Measurements from ENCODE around the gene HERPUD1. TPM values are rescaled to one million over a fixed set of nuclear protein-coding genes. Genes with fewer than 3 reads are reported as not detected.

HERPUD1 gene
- total RNA-seq, 2 experiments from 2014 or later = 118 to 120 TPM

DNA sequence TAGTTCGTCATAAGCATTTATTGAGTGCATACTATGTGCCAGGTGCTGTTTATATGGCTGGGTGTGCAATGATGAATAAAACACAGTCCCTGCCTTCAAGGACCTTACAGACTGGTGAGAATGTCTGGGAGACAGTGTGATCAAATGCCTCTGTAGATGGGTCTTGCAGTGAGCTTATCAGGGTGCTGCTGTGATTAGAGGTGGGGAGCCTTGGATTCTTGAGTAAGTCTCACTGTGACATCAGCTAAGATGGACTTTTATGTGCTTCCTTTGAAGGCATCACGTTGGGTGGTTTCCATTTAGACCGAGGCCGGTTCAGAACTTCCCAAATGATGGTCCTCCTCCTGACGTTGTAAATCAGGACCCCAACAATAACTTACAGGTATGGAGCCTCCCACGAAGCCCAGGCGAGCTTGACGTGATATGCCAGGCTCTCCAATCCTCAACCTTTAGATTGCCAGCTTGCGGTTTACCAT is 10.0 kb downstream of the HERPUD1 start:
- no peaks in the 10 kb centered on the region for H3K27me3 Mint-ChIP-seq (ENCODE audit: low read depth)
- H3K27ac Mint-ChIP-seq = peak overlapping the region; percentile 96
- intact Hi-C loops (cut with micrococcal nuclease) = no loop called here
- DNase-seq = no peak
- H3K4me1 Mint-ChIP-seq (ENCODE audit: low read depth) = peaks cover 83% of the 10 kb centered on the region
- peaks cover 72% of the 10 kb centered on the region for H3K36me3 Mint-ChIP-seq (ENCODE audit: low read depth)
- H3K9me3 Mint-ChIP-seq = no peaks in the 10 kb centered on the region
- CTCF ChIA-PET = interaction anchor here (0.9 to 1.3 kb wide), 6 partner anchors 9 to 359 kb away, joined by 3 to 6 read pairs (median 3); no protein-coding TSS in a partner anchor
- H3K4me3 Mint-ChIP-seq = no peak overlapping the region

- Mint-ChIP-seq H3K27ac (peak overlapping the region; percentile 96), H3K36me3 (ENCODE audit: low read depth) (peaks cover 57% of the 10 kb centered on the region), H3K4me3 (peak overlapping the region; percentile 24), H3K9me3 (no peaks in the 10 kb centered on the region), H3K4me1 (ENCODE audit: low read depth) (peaks cover 66% of the 10 kb centered on the region), H3K27me3 (ENCODE audit: low read depth) (no peaks in the 10 kb centered on the region)
- CTCF ChIA-PET = interaction anchor here (0.7 to 2.7 kb wide), 6 partner anchors 12 to 182 kb away, joined by 3 to 11 read pairs (median 3); partner anchors contain the start of gene HERPUD1
- intact Hi-C loops (cut with micrococcal nuclease) = loop anchor here (2.0 kb wide), 3 partner anchors 47 to 335 kb away; partner anchors contain the start of gene MT2A
- no peak for DNase-seq
Observed at GRCh38 chr16:56943761-56944375, 11.9 kb downstream of the HERPUD1 start.

- Mint-ChIP-seq H3K4me3 (peak overlapping the region; percentile 3), H3K27ac (peak overlapping the region; percentile 96), H3K27me3 (ENCODE audit: low read depth) (no peaks in the 10 kb centered on the region), H3K36me3 (ENCODE audit: low read depth) (peaks cover 44% of the 10 kb centered on the region), H3K9me3 (no peaks in the 10 kb centered on the region), H3K4me1 (ENCODE audit: low read depth) (peaks cover 56% of the 10 kb centered on the region)
- CTCF ChIA-PET = interaction anchor here (0.8 to 2.7 kb wide), 7 partner anchors 14 to 152 kb away, joined by 3 to 11 read pairs (median 4); partner anchors contain the start of gene HERPUD1
- DNase-seq = peak; percentile 65
- intact Hi-C loops (cut with micrococcal nuclease) = loop anchor here (1.0 to 2.0 kb wide), 8 partner anchors 12 to 336 kb away; partner anchors contain the start of gene MT2A
Observed at GRCh38 chr16:56944954-56945839, 13.3 kb downstream of the HERPUD1 start.

GRCh38 chr16:56945847-56946527 is 14.0 kb downstream of the HERPUD1 start:
- Mint-ChIP-seq H3K27ac (peak overlapping the region; percentile 70), H3K4me3 (no peak overlapping the region), H3K36me3 (ENCODE audit: low read depth) (peaks cover 37% of the 10 kb centered on the region), H3K4me1 (ENCODE audit: low read depth) (peaks cover 55% of the 10 kb centered on the region), H3K9me3 (no peaks in the 10 kb centered on the region), H3K27me3 (ENCODE audit: low read depth) (no peaks in the 10 kb centered on the region)
- no peak for DNase-seq
- intact Hi-C loops (cut with micrococcal nuclease) = loop anchor here (1.0 to 2.0 kb wide), 8 partner anchors 13 to 337 kb away; partner anchors contain the start of gene MT2A
- CTCF ChIA-PET = interaction anchor here (0.7 to 2.7 kb wide), 4 partner anchors 19 to 138 kb away, joined by 3 to 11 read pairs (median 8); no protein-coding TSS in a partner anchor

GRCh38 chr16:56946767-56947603 is 15.0 kb downstream of the HERPUD1 start:
- H3K4me1 Mint-ChIP-seq (ENCODE audit: low read depth) = peaks cover 55% of the 10 kb centered on the region
- CTCF ChIA-PET = interaction anchor here (0.5 to 9.1 kb wide), 5 partner anchors 8 to 80 kb away, joined by 3 to 200 read pairs (median 4); partner anchors contain the start of gene SLC12A3
- peak overlapping the region; percentile 17 for H3K27ac Mint-ChIP-seq
- H3K27me3 Mint-ChIP-seq (ENCODE audit: low read depth) = no peaks in the 10 kb centered on the region
- intact Hi-C loops (cut with micrococcal nuclease) = no loop called here
- peaks cover 31% of the 10 kb centered on the region for H3K36me3 Mint-ChIP-seq (ENCODE audit: low read depth)
- no peak overlapping the region for H3K4me3 Mint-ChIP-seq
- H3K9me3 Mint-ChIP-seq = no peaks in the 10 kb centered on the region
- DNase-seq = no peak

DNA sequence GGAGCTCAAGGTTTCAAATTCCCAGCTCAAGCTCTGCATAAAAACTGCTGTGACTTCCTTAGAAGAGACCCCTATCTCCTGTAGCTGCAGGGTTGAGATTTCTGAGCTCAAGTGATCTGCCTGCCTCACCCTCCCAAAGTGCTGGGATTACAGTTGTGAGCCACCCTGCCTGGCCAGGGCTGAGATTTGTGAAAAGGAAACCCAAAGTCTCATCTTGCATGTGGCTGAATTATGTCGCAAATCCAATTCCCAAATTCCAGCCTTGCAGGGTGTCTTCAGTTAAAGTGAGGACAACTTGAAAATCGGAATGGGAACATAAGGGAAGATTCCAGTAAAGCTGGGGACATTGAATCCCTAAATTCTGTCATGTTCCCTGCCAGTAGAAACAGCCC is 15.7 kb downstream of the HERPUD1 start:
- no peak overlapping the region for H3K4me3 Mint-ChIP-seq
- peaks cover 50% of the 10 kb centered on the region for H3K4me1 Mint-ChIP-seq (ENCODE audit: low read depth)
- intact Hi-C loops (cut with micrococcal nuclease) = no loop called here
- H3K36me3 Mint-ChIP-seq (ENCODE audit: low read depth) = peaks cover 27% of the 10 kb centered on the region
- no peaks in the 10 kb centered on the region for H3K9me3 Mint-ChIP-seq
- DNase-seq = no peak
- no peaks in the 10 kb centered on the region for H3K27me3 Mint-ChIP-seq (ENCODE audit: low read depth)
- CTCF ChIA-PET = interaction anchor here (1.0 to 9.1 kb wide), 4 partner anchors 9 to 81 kb away, joined by 3 to 200 read pairs (median 5); partner anchors contain the start of gene SLC12A3
- no peak overlapping the region for H3K27ac Mint-ChIP-seq

DNA sequence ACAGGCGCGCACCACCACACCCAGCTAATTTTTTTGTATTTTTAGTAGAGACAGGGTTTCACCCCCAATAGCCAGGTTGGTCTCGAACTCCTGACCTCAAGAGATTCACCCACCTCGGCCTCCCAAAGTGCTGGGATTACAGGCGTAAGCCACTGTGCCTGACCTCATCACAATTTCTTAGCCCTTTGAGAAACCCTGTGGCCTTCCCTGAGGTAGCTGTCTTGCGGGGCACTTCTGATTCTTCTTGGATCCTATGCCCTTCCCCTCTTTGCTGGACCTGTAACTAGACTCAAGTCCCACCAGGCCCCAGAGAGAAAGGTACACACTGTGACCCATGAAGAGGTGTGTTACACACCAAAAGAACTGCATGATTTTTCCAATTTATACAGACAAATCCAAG is 16.3 kb downstream of the HERPUD1 start:
- Mint-ChIP-seq H3K36me3 (ENCODE audit: low read depth) (peaks cover 21% of the 10 kb centered on the region), H3K27me3 (ENCODE audit: low read depth) (no peaks in the 10 kb centered on the region), H3K4me1 (ENCODE audit: low read depth) (peaks cover 43% of the 10 kb centered on the region), H3K27ac (no peak overlapping the region), H3K4me3 (no peak overlapping the region), H3K9me3 (no peaks in the 10 kb centered on the region)
- intact Hi-C loops (cut with micrococcal nuclease) = no loop called here
- no peak for DNase-seq
- CTCF ChIA-PET = interaction anchor here (0.9 to 9.1 kb wide), 3 partner anchors 10 to 81 kb away, joined by 3 to 200 read pairs (median 6); partner anchors contain the start of gene SLC12A3

GRCh38 chr16:56950051-56950450 is 18.1 kb downstream of the HERPUD1 start:
- intact Hi-C loops (cut with micrococcal nuclease) = loop anchor here (2.0 kb wide), 1 partner anchor 17 kb away; the partner anchor contains the start of gene HERPUD1
- Mint-ChIP-seq H3K4me1 (ENCODE audit: low read depth) (peaks cover 25% of the 10 kb centered on the region), H3K4me3 (no peak overlapping the region), H3K27ac (no peak overlapping the region), H3K9me3 (no peaks in the 10 kb centered on the region), H3K36me3 (ENCODE audit: low read depth) (peaks cover 10% of the 10 kb centered on the region), H3K27me3 (ENCODE audit: low read depth) (no peaks in the 10 kb centered on the region)
- DNase-seq = no peak
- CTCF ChIA-PET = interaction anchor here (1.0 to 9.1 kb wide), 7 partner anchors 8 to 157 kb away, joined by 3 to 200 read pairs (median 6); partner anchors contain the start of genes CETP and SLC12A3

GRCh38 chr16:56950455-56950854 is 18.5 kb downstream of the HERPUD1 start:
- no peaks in the 10 kb centered on the region for H3K27me3 Mint-ChIP-seq (ENCODE audit: low read depth)
- H3K9me3 Mint-ChIP-seq = no peaks in the 10 kb centered on the region
- peaks cover 21% of the 10 kb centered on the region for H3K4me1 Mint-ChIP-seq (ENCODE audit: low read depth)
- no peak for DNase-seq
- no peak overlapping the region for H3K4me3 Mint-ChIP-seq
- H3K27ac Mint-ChIP-seq = no peak overlapping the region
- intact Hi-C loops (cut with micrococcal nuclease) = loop anchor here (2.0 kb wide), 1 partner anchor 18 kb away; the partner anchor contains the start of gene HERPUD1
- peaks cover 10% of the 10 kb centered on the region for H3K36me3 Mint-ChIP-seq (ENCODE audit: low read depth)
- CTCF ChIA-PET = interaction anchor here (0.8 to 9.1 kb wide), 8 partner anchors 9 to 157 kb away, joined by 3 to 200 read pairs (median 6); partner anchors contain the start of genes CETP and SLC12A3

DNA sequence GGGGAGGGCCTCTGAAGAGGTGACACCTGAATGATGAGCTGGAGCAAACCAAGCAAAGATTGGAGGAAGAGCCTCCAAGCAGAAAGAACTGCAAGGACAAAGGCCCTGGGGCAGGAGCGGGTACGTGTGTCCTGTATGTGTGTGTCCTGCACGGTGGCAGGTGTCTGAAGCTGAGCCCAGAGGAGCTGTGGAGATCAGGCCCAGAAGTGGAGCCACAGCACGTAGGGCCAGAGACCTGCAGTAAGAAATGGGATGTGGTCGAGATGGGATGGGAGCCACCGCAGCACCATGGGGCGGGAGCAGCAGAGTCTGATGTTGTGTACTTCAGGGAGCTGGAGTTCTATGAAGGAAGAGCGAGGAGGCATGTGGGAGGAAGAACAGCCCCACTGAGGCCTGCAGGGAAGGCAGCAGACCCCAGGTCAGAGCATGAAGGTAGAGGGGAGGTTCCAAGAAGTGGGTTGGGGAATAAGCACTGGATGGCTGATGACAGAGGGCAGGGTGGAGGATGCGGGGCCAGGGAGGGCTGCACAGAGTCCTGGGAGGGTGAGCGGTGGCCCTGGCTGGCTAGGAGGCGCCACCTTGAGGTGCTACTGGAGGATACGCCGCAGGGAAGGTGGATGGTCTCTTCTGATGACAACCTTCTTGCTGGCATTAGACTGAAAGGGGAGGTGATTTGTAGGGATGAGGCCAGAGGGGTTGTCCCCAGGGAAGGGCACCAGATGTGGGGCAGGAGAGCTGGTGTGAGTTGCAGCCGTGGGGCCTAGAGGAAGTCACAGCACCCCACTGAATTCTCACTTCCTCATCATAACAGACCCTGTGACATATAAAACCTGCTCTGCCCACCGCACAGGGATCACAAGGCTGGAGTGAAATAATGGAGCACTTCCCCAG is 19.2 kb downstream of the HERPUD1 start:
- CTCF ChIA-PET = interaction anchor here (0.6 to 9.1 kb wide), 15 partner anchors 9 to 158 kb away, joined by 3 to 200 read pairs (median 4); partner anchors contain the start of genes CETP and SLC12A3
- intact Hi-C loops (cut with micrococcal nuclease) = loop anchor here (1.0 to 2.0 kb wide), 3 partner anchors 18 to 158 kb away; partner anchors contain the start of gene HERPUD1
- Mint-ChIP-seq H3K9me3 (no peaks in the 10 kb centered on the region), H3K4me1 (ENCODE audit: low read depth) (peaks cover 20% of the 10 kb centered on the region), H3K36me3 (ENCODE audit: low read depth) (peaks cover 7% of the 10 kb centered on the region), H3K27ac (no peak overlapping the region), H3K4me3 (no peak overlapping the region), H3K27me3 (ENCODE audit: low read depth) (no peaks in the 10 kb centered on the region)
- DNase-seq = peak; percentile 76

Data from activated naive CD4-positive, alpha-beta T cell treated with anti-CD3 and anti-CD28 coated beads for 36 hours (primary cell).